NOMO-1 treated with dmso at 0.1 percent for 144 hours (cell line): ENCODE results near the gene TAP2.
"Not testable (repeated sequence)": the region's sequence is repeated elsewhere in the genome, so short reads cannot be mapped to it uniquely, and the experiment has no call there.

Experiments
- DNase-seq: peaks from one replicate; lab custom pipeline; 2025; ENCODE audit not compliant: unreplicated experiment; lab: John Stamatoyannopoulos, UW

Gene TAP2

DNA sequence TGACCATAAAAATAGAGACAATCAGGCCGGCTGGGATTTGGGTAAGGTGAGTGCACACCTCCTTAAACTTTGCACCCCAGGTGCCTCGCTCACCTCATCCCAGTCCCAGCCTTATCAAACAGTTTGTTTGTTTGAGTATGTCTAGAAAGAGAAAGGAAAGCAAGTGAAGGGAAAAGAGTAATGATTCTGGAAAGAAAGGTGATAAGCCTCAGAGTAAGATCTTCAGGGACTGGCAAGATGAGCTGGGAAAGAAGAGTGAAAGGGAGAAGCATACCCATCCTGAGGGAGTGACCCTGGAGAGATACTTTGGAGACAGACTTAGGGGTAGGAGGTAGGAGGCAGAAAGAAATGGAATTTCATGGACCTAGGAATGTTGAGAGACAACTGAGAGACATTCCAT lies 1.7 kb downstream of the TAP2 start:
- no peak for DNase-seq

- no peak for DNase-seq
These were observed 3.2 kb downstream of the TAP2 start for GRCh38 chr6:32835167-32835893.

DNA sequence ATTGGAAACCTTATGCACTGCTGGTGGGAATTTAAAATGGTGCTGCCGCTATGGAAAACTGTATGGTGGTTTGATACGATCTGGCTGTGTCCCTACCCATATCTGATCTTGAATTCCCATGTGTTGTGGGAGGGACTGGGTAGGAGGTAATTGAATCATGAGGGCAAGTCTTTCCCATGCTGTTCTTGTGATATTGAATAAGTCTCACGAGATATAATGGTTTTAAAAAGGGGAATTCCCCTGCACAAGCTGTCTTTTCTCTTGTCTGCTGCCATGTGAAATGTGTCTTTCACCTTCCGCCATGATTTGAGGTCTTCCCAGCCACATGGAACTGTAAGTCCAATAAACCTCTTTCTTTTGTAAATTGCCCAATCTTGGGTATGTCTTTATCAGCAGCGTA lies 4.9 kb downstream of the TAP2 start:
- no peak for DNase-seq

DNA sequence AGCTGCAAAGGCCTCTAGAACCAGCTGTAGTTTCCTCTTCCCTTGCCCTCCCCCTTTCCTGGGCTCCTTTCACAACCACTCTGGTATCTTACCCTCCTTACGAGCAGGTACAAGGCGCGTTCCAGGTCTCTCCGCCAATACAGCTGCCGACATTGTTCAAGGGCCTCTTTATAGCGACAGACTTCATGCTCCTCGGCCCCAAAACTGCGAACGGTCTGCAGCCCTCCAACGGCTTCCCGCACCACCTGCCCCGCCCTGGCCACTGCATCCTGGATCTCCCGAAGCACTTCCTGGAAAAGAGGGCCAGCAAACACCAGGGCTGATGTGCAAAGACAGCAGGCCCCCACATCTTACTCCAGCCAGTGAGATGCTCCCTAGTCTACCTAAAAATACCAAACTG lies 6.0 kb downstream of the TAP2 start:
- no peak for DNase-seq

- DNase-seq: no peak
These were observed 7.6 kb downstream of the TAP2 start for GRCh38 chr6:32830936-32831335.

DNA sequence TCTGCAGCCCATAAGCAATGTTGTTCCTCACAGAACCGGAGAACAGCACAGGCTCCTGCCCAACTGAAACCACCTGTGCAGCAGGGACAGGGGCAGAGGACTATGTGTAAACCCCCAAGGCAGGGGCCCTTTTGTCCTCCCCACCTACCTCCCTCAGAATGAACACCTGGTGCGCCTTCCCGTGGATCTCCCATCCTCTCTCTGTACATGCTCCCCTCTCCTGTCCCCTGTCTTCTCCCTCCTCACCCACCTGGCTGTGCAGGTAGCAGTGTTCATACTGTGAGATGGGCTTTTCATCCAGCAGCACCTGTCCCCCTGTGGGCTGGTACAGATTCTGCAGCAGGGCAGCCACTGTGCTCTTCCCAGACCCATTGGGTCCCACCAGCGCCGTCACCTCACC lies 8.5 kb downstream of the TAP2 start:
- DNase-seq: no peak

- DNase-seq: no peak
These were observed 9.0 kb downstream of the TAP2 start for GRCh38 chr6:32829495-32829894.

DNA sequence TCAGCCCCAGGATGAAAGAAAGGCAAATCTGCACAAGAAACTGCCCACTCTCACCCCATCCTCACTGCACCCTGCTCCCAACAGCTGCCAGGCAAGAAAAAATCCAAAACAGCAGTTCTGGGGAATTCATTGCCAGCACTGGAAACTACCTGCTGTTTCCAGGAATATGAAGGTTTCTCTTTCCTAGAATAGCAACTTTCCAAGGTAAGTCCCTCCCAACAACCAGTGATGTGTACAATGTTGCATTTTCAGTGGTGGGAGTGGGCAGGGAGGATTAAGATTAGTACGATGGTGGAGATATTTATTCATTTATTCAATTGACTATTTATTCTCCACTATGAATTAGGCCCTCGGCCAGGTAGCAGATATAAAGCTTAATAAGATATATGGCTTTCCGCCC lies 11.5 kb downstream of the TAP2 start:
- no peak for DNase-seq

- no peak for DNase-seq
These were observed 12.6 kb downstream of the TAP2 start for GRCh38 chr6:32825966-32826365.

GRCh38 chr6:32819729-32820128 lies 18.8 kb downstream of the TAP2 start:
- DNase-seq: no peak

- no peak for DNase-seq
These were observed 19.7 kb downstream of the TAP2 start for GRCh38 chr6:32818867-32819266.

DNA sequence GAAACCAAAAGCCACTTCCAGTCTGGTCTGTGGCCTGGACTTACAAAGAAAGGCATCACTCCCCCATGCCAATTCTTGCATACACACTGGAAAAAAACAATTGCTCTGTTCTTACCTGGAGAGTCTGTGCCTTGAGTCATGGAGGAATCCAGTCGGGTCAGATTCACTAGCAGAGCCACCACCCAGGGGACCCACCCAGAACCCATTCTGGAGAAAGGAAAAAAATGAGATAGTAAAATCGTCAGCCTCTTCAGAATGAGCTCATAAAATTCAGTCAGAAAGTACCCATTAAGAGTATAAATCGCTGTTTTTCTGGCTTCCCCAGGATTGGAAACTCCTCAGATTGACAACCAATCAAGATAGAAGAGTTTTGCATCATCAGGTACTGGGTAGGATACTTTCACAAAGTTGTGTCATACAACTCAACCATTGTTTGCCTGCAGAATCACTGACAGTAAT lies 21.8 kb downstream of the TAP2 start, which contains the start of gene HLA-DOB:
TSS of gene HLA-DOB (minus strand) at position 257 of the 459 bp plus-strand sequence. CDS start at position 206, 51 bp downstream.
- DNase-seq: no peak

GRCh38 chr6:32815996-32816395 lies 22.5 kb downstream of the TAP2 start:
- no peak for DNase-seq

DNA sequence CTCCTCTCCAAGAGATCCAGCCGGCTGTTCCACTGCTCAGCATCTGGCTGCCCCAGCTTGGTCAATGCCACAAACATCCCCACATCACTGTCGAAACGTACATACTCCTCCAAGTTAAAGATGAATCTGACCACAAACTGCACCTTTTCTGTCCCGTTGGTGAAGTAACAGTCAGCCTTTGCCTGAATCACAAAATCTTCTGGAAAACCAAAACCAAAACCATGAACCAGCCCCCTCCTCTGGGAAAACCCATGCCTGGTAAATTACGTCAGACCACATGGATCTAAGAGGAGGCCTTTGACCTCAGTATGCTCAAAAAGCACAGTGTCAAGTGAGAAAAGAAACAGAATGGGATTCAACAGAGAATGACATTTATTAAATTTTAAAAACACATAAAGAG lies 23.4 kb downstream of the TAP2 start:
- DNase-seq: no peak

- DNase-seq: no peak
These were observed 24.4 kb downstream of the TAP2 start for GRCh38 chr6:32814145-32814544.

DNA sequence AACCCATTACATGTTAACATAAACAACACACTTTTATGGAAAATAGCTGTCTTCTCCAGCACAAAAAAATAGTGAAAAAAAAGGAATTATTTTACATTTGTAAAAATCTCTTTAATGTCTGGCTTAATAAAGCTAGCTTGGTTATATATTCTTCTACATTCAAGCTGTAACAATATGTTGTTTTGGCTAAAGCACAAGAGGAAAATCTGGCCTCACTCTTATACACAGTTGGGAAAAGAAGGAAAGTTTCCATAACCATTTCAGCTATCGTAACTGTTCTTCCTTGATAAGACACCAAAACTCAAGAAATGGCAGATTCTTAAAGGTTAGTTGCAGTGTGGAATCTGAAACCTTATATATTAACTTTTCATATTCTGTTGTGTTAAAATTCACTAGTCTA lies 29.4 kb downstream of the TAP2 start:
- DNase-seq: no peak

GRCh38 chr6:32807020-32807580 lies 31.4 kb downstream of the TAP2 start:
- DNase-seq: no peak

- DNase-seq: not testable (repeated sequence)
These were observed 33.1 kb downstream of the TAP2 start for GRCh38 chr6:32805404-32805803.

DNA sequence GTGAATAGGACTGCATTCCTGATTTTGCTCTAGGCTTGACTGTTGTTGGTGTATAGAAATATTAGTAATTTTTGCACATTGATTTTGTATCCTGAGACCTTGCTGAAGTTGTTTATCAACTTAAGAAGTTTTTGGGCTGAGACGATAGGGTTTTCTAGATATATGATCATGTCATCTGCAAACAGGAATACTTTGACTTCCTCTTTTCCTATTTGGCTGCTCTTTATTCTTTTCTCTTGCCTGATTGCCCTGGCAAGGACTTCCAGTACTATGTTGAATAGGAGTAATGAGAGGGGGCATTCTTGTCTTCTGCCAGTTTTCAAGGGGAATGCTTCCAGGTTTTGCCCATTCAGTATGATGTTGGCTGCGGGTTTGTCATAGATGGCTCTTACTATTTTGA lies 35.1 kb downstream of the TAP2 start:
- no peak for DNase-seq

- no peak for DNase-seq
These were observed 38.8 kb downstream of the TAP2 start for GRCh38 chr6:32799740-32800139.

DNA sequence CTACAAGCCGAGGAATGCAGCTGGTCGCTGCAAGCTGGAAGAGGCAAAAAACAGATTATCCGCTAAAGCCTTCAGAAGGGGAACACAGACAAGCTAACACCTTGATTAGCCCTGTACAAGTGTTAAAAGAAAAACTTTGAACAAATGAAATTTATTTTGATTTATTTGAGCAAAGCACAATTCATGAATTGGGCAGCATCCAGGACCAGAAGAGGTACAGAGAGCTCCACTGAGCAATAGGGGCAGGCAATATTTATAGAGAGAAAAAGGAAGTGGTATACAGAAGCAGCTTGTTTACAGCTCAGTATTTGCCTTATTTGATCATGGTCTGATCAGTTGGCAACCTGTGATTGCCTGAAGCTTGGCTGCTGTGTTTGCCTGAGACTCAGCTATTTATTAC lies 39.4 kb downstream of the TAP2 start:
- DNase-seq: no peak

- DNase-seq: peak; percentile 36
These were observed 41.4 kb downstream of the TAP2 start for GRCh38 chr6:32796848-32797776.
